Activated T-cell treated with anti-CD3 and anti-CD28 coated beads for 4 hours (primary cell): ENCODE data around the gene SFT2D3.
"Not testable (repeated sequence)": the region's sequence is repeated elsewhere in the genome, so short reads cannot be mapped to it uniquely, and the experiment has no call there.

ENCODE experiments used
- DNase-seq: peaks from one replicate; pipeline ENCODE4 v3.0.0-alpha.2; 2020

SFT2D3 gene

DNA sequence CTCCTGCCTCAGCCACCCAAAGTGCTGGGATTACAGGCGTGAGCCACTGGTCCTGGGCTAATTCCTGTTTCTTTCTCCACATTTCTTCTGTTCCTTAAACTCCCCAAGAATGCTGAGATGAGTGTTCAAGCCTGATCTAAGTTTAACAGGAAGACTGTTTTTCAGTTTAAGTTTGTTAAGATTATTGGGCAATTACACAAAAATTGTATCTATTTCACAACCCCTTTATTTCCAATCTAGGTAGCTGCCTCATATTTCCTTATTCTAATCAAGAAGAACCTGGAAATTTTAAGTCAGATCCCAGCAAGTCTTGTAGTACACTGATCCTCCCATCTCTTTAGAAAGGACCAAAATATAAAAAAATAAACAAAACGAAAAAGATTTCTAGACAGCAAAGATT, 11.7 kb downstream of the SFT2D3 start:
- no peak for DNase-seq

DNA sequence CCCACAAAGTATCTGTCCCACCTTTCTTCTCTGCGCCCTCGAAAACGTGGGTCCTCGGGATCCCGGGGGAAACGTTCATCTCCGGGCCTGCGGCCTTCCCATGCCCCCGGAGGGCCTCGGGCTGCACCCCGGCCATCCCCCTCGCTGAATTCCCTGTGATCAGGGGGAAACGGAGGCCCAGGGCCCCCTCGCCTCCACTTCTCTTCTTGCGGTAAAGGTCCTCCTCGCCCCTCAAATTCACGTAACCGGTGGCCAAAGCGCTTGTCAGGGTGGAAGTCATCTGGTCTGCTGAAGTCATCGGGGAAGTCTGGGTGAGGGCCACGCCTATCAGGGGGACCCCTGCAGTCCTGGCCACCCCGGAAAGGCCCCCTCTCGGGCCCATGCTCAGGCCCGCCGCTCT, 12.3 kb downstream of the SFT2D3 start:
- DNase-seq, result no peak

DNA sequence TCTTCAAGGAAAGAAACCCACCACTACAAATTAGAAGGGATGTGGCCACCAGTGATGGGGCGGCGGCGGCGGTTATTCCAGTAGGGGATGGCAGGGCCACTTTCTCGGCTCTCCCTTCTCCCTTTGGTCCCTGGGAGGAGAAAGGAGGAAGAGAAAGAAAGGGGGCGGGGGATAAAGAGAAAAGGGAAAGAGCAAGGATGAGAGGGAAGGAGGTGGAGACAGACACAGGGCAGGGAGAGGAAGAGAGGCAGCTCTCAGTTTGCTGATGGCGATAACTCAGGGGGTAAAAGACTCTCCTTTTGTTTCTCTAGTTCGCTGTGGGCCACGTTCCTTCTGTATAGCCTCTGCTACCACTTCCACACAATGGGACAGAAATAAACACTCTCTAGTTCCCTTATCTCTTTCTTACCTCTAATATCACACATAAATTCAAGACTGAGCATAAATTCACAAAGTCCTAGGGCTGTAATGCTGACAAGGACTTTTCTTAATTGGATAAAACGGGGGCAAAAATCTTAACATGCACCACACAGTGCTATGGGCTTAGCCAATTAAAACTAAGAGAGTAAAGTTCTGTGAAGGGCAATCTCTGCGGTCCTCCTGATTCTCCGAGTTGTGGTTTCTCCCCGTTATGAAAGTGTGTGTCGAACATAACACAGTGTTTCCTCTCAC, 14.6 kb downstream of the SFT2D3 start:
- no peak for DNase-seq

DNA sequence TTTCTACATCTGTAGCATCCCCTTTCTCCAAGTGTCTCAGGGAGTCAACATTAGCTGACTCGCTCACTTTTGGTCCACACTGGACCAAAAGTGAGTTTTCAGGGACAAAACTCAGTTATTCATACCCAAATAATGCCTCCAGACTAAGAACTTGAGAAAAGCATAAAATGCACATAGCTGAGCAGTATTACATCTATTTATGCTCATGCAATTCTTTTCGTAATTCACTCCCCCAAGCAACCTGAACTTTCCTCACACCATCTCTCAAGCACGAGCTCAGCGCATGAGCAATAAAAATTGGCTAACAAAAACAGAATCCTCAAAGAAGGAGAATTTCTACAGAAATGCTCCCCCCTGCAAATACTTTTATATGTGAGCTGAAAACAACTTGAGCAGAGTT, 17.0 kb downstream of the SFT2D3 start:
- DNase-seq, result no peak

DNA sequence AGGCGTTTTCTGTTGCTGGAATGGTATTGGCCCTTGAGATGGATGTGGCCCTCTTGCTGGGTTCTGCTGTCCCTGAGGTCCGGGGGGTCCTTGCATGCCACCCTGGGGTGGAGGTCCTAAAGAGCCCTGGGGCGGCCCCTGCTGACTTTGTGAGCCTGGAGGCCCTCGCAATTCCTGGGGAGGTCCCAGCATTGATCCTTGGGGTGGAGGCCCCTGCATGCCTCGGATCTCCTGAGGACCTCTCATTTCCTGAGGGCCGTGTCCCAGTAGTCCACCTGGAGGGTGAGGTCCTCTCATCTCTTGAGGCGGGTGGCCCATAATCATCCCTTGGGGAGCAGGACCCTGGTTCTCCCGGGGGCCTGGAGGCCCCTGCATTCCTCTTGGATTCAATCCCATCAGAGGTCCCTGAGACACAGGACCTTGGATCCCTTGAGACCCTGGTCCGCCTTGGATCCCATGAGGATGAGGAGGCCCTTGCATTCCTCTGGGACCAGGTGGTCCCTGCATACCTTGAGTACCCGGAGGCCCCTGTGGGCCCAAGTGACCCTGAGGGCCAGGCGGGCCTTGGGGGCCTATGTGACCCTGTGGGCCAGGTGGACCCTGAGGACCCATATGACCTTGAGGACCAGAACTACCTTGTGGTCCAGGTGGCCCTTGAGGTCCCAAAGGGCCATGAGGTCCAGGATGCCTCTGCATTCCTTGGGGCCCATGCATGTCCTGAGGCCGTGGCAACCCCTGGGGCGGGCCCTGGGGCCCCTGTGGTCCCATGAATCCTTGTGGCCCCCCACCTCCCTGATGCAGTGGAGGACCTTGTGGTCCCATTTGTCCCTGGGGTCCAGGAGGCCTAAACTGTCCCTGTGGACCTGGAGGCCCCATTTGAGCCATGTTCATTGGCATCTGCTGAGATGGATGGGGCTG, 18.3 kb downstream of the SFT2D3 start:
- no peak for DNase-seq

DNA sequence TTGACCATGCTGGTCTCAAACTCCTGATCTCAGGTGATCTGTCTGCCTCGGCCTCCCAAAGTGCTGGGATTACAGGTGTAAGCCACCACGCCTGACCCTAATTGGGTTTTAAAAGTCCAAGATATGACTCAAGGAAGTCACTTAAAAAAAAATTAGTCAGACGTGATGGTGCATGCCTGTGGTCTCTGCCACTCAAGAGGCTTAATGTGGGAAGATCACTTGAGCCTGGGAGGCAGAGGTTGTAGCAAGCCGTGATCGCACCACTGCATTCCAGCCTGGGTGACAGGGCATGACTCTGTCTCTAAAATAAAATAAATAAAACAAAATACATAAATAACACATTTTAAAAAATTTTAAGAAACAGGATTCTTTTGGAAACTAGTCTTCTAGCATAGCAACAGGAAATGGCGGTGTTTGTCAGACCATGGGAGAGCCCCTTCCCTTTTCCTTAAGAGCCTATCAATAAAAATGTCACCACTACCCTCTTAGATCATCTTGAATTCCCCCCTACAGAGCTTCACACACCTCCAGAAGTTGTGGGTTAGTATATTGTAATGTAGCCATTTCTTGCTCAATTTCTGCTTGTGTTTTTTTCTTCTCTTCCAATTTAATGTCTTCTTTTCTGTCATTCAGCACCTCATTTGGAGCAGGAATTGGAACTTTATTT, 20.1 kb downstream of the SFT2D3 start:
- DNase-seq, result no peak

DNA sequence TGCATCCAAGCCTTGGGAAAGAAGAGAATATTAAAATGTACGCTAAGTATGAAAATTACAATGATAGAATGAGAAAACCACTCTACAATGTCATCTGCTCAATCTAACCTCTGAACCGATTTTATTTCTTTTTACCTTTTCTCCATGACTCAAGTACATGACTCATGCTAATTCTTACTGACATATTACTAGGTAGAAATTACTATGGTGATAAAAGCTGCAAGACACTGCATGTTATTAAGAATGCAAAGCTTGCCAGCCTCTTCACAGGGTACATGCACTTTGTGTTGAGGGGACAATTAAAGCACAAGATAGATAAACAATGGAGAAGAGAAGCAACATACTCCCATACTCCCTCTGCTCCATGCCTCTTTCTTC, 20.7 kb downstream of the SFT2D3 start:
- DNase-seq, result no peak

DNA sequence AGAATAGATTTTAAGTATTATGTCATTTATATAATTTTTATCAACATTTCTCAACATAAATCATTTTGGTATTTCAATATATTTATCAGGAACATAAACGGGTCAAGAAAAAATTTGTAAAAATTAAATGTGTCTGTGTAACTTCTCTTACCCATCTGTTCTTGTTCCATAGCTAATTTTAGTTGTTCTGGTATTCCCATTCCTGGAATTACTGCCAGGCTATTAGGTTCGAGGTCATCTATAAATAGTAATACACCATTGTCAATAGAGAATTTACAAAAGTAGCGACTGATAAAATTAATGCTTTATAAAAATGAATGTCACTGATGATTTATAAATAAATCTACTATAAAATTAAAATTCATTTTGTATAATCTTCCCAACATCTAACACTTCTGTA, 21.5 kb downstream of the SFT2D3 start:
- no peak for DNase-seq

DNA sequence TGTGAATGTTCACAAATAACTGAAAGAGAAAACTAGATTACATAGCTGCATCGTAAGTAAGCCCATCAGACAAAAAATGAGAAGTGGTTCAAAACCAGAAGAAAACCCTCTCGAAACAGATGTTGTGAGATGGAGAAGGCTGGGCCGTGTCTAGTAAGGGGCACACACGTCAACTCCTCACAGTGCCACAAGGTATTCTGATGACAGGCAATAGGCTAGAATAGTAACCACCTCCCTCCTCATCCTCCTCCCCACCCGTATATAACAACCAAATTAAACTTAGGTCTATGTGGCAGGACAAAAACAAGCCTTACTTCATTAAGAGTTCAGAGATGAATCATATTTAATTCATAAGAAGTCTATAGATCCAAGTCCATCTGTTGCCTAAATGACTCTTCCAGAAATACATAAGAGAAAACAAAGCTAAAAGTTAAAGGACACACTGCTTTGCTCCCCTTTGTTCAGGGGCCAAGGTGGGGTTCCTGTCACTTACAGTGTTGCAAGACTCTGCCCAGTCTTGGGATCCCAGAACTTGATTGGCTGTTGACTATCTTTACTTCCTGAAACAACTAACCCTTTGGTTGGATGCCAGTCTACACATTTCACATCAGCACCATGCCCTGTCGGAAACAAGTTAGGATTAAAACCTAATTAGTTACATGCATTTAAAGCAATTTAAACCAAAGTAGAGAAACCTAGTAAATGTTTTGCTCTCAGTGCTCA, 25.0 kb downstream of the SFT2D3 start:
- no peak for DNase-seq

DNA sequence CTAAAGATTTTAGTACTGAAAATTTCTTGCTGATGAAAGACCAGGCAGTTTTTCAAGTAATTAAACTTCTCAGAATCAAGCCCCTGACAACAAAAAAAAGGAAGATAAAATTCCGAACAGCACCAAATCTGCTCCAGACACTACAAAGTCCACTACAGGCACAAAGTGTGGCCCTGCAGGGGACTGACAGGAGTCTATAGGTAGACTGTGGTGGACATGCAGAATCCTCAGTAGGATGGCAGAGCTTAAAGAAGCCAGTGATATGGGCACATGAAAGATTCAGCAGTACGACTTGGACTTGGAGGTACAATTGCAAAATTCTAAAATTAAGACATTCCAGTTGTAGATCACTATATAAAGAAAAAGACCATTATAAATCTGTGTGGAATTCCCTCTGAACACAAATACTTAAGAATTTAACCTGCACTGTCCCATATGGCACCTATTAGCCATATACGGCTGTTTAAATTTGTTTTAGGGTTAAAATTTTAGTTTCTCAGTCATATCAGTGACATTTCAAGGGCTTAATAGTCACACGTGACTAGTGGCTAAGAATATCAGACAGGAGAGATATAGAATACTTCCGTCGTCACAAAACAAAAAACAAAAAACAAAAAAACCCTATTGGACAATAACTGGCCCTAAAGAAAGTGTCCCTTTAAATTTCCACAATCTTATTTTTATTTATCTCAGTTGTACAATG, 32.0 kb downstream of the SFT2D3 start:
- DNase-seq, result no peak

DNA sequence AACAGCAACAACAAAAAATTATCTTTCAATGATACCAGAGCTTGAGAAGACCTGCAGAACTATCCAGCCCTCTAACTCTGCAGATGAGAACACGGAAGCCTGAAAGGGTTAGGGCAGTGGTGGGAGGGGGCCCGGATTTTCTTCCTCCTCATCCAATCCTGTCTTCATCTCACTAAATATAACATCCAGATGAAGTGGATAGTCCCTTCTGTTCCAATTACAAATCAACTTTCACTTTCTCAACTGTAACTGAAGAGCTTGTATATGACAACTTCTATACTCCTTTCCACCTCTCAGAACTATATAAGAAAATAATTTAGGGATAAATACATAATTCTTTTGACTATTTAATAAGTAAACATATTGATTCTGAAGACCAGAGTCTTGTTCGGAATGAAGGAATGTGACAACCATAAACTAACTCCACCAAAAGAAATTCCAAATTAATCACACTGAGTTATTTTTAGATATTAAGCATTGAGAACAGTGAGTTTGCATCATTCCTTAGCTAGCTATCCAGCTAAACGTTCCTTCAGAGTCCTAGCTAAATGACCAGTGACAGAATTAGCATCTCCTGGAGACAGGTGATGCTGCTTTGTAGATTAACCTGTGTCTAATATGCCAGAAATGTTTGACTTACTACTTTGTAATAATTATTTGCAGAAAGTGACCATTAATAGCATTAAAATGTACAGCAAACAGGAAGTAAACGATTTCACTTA, 32.7 kb downstream of the SFT2D3 start:
- DNase-seq, result no peak

DNA sequence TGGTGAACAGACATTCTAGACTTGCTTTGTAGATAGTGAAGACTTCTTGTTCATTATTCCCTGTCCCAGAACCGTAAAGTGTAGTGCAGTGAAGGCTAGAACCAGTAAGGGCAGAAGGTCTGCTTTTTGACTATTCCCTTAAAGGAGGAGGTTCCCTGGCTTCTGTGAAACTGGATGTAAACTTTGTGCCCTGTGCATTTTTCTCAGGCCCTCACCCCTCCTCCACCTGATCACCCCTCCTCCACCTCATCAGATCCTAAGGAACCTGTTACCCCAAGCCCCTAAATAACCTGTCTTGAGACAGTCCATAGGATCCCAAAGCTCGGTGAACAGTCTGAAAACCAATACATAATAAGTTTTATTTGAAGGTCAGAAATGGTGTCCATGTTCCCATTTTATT, 33.7 kb downstream of the SFT2D3 start:
- DNase-seq, result no peak

DNA sequence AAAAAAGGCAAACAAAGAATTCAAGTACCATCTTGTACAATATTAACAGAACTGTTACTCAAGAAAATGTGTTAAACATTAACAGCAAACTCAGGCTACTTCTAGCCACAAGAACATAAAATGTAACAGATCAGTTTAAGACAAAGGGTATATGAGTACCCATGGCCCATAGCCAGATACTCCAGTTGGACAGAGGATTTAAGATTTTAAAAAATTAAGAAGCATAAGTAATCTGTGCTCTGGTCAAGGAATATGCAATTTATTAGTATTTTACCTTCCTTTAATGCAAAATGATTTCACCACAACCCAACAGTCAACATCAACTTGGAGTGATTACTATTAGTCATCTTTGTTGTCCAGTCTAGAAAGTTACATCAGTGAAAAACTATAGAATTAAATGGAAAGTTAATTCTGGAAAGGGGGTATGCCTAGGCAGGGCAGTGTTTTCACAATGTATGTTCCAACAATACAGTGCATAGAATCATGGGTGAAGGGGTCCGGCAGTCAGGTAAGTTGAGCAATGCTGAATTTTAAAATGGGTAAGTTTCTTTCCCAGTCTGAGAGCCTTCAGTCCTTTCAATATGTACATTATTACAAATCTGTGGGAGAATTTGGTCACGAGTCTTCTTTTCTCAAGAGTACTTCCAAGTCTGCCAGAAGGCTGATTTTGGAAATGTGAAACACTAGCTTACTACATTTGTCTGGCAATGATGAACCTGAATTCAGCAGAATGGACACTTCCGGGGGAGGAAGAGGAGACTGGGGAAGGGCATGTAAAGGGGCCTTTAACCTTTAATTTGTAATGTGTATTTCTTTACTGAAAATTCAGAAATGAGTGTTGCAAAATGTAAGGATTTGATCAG, 34.5 kb downstream of the SFT2D3 start:
- DNase-seq, result no peak

DNA sequence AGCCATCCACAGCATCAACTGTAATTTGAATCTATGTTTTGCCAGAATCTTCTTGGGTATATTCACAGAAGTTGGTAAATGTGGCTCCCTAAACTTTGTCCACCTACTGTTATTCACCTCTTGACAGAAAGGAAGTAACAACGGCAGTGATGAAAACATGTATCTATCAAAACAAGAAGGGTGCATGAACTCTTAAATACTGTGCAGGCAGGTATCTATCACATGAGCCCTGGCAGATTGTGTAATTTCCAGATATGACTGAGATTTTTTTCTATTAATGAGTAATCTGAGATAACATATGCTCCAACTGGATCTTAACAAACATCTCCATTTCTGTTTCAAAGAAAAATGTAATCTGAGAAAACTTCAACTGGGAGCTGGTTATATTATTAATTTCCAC, 36.6 kb downstream of the SFT2D3 start:
- DNase-seq, result no peak

DNA sequence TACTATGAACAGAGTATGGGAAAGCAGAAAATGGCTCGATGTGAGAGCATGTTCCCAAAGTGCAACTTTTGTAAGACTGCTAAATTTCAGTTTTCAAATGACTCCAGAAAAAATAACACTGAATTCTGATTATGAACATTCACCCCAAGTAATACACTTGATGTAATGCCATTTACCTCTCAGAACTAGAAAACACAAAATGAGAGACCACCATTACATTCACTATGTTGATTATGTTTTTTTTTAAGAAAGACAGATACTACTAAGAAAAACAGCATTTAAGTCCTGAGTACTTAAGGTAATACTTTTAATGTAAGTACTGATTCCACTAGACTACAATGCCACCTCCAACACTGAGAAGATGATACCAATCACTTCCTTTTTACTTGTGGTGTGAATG, 38.5 kb downstream of the SFT2D3 start:
- DNase-seq, result no peak

DNA sequence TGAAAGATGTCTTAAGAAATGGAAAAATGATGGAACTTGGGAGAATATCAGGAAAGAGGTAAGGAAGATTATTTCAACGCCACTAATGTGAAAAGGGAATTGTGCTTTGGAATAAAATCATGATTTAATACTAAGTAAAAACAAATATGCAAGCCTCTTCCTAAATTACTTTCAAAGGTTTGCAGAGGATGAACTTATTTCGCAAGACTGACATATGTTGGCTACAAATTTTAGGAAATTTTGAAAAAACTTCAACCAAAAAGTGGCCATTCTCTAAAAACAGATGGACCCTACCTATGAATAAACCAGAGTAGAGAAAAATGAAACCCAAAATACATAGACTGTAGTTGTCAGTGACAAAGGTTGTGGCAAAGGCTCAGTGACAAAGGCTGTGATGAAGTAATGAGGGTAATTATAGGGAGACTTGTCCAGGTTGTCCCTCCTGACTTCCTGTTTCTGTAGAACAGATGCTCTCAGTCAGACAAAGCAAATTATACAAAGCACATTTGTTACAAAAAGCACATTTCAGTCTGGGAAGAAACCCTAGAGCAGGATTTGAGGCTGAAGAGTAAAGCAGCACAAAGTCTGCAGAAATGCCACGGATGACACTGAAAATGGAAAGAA, 39.5 kb downstream of the SFT2D3 start:
- DNase-seq, result no peak

DNA sequence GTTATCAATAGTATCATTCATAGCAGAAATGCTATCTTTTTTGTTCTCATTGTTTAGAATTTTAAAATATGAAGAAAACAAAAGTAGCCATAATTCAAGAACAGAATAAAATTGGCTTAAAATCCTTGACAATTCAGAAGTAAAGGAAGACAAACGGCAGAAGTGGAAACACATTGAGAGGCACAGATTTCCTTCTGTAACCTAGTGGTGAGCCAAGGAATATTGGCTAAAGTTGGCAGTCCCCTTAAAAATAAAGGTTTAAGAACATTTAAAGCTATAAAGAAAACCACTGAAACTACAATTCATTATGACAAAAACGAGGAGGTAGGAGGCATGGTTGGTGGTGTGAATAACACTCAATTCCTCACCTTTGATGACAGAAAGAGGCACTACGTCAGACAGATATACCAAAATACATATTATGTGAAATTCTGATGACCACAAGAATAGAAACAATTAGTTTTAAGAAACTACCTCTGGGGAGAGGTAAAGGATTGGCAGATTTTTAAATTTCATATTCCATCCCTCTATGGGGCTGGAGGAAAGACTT, 42.3 kb downstream of the SFT2D3 start:
- no peak for DNase-seq

DNA sequence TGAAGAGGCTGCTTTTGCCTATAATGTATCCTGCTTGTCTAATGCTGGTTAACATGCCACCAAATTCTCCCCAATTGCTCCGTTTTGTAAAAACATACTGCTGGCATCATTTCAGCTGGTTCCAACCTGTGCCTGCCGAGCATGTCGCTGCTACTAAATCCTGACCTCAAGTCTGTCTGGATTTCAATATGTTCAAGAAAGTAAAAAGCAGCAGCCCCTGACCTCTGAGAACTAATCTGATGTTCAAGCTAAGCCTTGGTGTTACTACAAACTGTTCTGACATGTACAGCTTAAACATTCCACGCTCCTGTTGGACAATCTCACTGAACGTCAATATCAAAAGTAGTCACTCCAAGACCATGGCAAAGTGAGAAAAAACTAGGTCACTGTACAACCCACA, 46.3 kb downstream of the SFT2D3 start:
- no peak for DNase-seq

DNA sequence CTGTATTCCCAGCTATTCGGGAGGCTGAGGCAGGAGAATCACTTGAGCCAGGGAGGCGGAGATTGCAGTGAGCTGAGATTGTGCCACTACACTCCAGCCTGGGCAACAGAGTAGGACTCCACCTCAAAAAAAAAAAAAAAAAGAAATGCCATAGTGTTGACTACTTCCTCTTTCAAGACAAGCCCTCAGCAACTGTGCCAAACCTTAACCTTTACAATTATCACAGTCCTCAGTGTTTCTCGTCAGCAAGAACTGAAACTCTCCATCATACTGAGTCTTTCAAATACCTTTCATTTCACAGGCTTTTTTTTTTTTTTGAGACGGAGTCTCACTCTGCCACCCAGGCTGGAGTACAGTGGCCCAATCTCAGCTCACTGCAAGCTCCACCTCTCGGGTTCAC, 48.2 kb downstream of the SFT2D3 start:
- not testable (repeated sequence) for DNase-seq

DNA sequence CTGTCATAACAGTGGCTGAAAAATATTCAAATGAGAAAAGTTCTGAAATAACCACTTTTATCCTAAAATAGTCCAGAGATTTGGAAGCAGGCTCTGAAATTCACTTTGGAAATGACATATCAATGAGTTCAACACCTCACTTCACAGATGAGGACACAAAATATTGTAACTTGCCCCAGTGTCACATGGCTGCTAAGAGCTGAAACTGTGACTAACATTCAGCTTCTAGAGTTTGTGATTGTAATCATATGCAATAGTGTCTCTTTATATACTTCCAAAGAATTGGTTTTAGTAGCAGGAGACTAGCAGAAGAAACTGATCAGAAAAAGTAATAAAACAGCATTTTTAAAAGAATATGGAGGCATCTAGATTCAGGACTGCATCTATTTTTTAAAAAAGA, 52.1 kb downstream of the SFT2D3 start:
- DNase-seq, result no peak
